Head of caudate nucleus (tissue), 42 donors: ENCODE results near the gene CACNA1B.
A peak's percentile ranks its signal among the peaks of the same experiment; 100 is the strongest.
"Not testable (repeated sequence)": the region's sequence is repeated elsewhere in the genome, so short reads cannot be mapped to it uniquely, and the experiment has no call there.

Experiments used
- DNase-seq, 42 donors: peaks; one replicate each; pipeline versions ENCODE4 v3.0.0 to v3.0.0-alpha.2; 2020 to 2021; ENCODE audit warnings: mixed read lengths in 7 of 42
- intact Hi-C: fragments of 100-400 bp; cut with DNase I; formaldehyde crosslinking; loops from one replicate; pipeline ENCODE4 v1.15.0; 2022

CACNA1B gene

GRCh38 chr9:138147556-138147955 lies 270.0 kb downstream of the CACNA1B start:
- peak in 33 of 42 donors; percentile 9 to 75 (median 40) for DNase-seq
- intact Hi-C loops: not testable (repeated sequence)

GRCh38 chr9:138149672-138150656 lies 272.4 kb downstream of the CACNA1B start:
- intact Hi-C loops: not testable (repeated sequence)
- peak in 23 of 42 donors; percentile 5 to 54 (median 26) for DNase-seq

GRCh38 chr9:138155788-138156187 lies 278.2 kb downstream of the CACNA1B start:
- DNase-seq, intact Hi-C loops: not testable (repeated sequence)

- intact Hi-C loops, DNase-seq: not testable (repeated sequence)
Observed at GRCh38 chr9:138166793-138167192, 289.2 kb downstream of the CACNA1B start.
